ENCODE results near the gene COA7.
A peak's percentile ranks its signal among the peaks of the same experiment; 100 is the strongest.
"Not testable (repeated sequence)": the region's sequence is repeated elsewhere in the genome, so short reads cannot be mapped to it uniquely, and the experiment has no call there.

COA7 gene

DNA sequence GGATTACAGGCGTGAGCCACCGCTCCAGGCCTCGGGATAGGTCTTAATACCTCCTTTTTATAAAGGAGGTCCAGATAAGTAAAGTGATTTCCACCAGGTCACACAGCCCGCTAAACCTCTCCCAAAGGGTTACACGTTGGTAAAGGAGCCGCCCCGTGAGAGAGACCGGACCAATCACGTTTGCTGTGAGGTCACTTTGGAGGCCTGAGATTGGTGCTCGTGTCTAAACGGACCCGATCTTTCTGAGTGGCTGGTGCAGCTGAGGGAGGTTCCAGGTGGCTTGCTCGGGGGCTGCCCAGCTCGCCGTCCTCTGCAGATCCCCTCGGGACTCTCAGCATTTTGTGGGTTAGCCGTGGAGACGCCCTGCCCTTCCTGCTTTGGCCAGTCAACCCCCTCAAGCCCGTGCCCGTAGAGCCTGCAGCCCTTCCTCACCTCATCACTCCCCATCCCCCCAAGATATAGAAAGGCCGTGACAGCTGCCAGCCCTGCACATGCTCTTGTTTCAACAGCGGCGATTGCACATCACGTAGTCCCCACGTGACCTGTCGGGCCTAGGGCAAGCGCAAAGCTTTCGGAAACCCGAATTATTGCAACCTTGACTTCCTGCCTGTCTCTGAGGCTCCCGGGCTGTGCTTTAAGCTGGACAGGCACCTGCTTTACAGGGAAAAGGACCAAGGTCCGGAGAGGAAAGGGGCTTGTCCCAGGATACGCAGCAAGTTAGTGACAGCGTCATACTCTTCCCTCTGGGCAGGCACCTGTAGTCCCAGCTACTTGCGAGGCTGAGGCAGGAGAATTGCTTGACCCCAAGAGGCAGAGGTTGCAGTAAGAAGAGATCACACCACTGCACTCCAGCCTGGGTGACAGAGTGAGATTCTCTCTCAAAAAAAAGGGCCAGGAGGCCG, 5.0 kb upstream of the COA7 start:
- DNase-seq = peak; percentile 93

DNA sequence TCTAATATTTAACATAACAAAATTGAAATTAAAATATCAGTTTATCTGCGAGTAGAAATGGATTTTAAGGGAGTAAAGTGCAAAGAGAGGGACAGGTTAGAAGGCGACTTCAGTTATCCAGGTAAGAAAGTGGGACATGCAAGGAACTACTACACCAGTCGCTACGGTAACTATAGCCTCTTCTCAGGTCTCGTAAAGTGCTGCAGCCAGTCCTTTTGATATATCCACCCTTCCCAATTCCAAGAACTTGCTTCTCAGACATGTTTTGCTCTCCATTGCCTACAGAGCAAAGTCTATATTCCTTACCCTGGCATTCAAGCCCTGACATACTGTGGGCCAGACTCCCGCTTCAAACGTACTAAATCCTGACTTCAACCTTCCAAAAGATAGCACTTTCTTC, 2.5 kb downstream of the COA7 start:
- no peak for DNase-seq

DNA sequence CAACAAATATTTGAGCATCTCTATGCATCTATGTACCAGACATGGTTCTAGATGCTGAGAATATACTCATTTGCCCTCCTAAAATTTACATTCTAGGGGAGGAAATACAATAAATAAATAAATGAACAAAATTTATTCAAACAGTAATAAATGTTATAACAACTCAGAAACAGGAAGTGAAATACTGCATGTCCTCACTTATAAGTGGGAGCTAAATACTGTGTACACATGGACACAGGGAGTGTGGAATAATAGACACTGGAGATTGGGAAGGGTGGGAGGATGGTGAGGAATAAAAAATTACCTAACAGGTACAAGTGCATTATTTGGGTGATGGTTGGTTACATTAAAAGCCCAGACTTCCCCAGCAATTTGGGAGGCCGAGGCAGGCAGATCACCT, 4.3 kb downstream of the COA7 start:
- DNase-seq = no peak

DNA sequence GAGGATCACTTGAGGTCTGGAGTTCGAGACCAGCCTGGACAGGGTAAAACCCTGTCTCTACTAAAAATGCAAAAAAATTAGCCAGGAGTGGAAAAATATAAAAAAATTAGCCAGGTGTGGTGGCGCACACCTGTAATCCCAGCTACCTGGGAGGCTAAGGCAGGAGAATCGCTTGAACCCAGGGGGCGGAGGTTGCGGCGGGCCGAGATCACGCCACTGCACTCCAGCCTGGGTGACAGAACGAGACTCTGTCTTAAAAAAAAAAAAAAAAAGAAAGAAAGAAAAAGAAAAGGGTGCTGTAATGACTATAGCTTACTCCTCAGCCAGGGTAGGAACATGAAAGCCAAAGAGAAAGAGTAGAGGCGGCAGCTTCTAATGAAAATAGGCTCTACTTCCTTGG, 4.8 kb downstream of the COA7 start:
- DNase-seq = not testable (repeated sequence)

DNA sequence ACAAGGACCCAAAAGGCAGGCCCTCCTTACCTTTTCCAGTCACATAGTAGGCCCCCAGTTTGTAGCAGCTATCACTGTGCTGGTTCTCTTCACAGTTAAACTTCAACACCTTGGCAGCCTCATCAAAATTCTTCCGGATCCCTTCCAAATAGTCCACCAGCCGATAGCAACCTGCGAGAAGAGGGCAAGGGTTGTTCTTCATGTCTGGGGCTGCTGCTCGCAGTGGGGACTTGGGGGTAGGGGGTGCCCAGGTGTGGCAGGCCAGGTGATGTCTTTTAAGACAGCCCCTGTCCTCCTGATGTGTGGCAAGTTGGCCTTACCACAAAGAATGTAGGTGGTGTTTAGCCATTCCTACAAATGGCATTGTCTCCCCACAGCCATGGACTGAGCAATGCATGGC, 5.5 kb downstream of the COA7 start:
- no peak for DNase-seq

DNA sequence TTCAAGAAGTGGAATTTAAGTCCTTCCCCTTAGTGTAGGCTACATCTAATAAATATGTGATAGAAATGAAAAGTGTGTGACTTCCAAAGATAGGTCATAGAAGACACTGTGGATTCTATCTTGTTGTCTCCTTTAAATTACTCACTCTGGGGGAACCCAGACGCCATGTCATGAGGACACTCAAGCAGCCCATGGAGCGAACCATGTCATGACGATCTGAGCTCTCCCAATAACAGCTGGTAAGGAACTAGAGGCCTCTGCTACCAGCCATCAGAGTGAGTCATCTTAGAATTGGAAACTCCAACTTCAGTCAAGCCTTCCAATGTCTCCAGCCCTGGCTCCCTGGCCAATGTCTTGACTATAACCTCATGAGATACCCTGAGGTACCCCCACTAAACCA, 6.3 kb downstream of the COA7 start:
- no peak for DNase-seq

DNA sequence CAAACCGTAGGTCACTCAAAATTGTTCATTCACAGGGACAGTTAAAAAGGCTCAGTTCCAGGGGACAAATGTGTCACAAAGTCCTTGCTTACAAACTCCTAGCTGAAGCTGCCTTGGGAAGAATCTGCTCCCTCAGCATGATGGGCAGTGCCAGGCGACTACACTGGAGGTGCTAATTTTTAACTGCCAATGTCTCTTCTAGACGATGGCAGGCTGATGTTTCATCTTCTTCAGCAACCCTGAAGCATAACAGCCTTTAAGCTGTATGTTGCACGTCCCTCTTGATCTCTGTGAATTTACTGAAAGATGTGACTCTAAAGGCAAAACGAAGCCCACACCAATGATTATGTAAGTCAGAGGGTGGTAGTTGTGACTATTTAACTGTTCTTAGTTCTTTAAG, 11.3 kb downstream of the COA7 start:
- DNase-seq = no peak

DNA sequence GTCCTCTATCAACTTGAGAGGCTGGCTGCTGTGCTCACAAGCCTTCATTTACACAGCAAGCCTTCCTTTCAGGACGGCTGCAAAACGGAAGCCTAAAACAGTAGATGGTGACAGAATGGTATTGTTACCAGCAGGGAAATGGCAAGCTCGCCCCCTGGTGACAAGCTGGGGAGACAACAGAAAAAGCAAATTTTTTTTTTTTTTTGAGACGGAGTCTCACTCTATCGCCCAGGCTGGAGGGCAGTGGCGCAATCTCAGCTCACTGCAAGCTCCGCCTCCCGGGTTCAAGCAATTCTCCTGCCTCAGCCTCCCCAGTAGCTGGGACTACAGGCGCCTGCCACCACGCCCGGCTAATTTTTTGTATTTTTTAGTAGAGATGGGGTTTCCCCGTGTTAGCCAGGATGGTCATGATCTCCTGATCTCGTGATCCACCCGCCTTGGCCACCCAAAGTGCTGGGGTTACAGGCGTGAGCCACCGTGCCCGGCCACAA, 11.8 kb downstream of the COA7 start:
- DNase-seq = peak; percentile 83

DNA sequence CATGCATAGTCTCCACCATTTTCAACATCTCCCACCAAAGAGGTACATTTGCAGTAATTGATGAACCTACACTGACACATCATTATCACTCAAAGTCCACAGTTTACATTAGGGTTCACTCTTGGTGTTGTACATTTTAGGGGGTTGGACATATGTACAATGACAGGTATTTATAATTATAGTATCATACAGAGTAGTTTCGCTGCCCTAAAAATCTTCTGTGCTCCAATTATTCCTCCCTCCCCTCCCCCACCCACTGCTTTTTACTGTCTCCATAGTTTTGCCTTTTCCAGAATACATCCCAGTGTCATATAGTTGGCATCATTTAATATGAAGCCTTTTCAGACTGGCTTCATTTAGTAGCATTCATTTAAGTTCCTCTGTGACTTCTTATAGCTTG, 13.6 kb downstream of the COA7 start:
- no peak for DNase-seq

DNA sequence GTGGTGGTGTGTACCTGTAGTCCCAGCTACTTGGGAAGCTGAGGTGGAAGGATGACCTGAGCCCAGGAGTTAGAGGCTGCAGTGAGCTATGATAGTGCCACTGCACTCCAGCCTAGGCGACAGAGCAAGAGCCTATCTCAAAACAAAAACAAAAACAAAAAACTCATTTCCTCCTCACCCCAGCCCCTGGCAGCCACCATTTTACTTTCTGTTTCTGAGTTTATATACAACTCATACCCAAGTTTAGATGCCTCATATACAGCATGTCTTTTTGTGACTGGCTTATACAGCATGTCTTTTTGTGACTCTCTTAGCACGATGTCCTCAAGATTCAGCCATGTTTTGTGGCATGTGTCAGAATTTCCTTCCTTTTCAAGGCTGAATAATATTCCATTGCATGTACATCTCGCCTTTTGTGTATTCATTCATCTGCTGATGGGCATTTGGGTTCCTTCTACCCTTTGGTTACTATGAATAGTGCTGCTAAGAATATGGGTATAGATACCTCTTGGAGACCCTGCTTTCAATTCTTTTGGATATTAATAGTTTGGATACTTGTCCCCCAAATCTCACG, 14.7 kb downstream of the COA7 start:
- peak; percentile 28 for DNase-seq

DNA sequence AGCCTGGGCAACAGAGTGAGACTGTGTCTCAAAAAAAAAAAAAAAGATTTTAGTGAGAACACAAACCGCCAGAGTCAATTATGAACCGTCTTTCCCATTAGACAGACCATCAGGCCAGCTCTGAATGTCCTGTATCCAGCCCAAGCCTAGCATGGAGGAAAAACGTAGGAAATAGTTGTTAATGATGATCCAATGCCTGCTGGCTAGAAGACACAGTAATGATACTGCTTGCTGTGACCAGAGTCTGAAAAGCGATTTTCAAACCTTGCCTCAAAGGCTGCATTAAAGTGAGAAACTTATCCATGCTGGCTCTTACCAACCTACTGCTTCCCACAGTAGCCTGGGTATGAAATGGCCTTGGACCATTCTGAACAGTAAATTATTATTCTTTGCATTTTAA, 17.0 kb downstream of the COA7 start:
- no peak for DNase-seq

DNA sequence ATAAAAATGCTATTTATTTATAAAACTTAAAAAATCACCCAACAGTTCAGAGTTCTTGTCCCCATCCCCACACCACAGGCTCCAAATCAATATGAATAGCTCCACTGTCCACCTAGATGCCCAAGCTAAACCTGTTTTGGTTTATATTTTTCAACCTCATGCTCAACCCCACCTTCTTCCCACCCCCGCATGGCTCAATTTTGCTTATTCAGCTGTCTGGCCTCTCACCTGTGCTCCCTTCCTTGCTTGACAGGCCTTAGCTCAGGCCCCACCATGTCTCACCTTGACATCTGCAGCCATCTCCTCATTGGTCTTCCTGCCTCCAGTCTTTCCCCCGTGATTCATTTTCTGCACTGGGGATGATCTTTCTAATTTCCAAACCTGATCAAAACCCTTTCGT, 17.8 kb downstream of the COA7 start:
- DNase-seq = no peak

DNA sequence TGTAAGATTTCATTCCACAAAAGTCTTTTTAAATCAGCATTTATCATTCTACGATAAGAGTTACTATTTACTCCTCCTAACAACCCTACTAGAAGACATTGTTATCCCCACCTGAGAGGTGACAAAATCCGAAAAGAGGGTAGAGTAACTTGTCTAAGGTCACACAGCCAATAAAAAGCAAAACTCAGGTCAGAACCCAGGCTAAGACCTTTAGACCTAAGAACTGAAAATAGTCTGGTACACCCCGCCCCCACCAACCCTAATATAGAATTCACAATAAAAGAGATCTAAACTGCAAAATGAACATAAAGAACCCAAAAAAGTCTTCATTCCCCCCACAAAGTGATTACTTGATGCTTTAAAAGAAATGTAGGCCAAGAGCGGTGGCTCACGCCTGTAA, 18.6 kb downstream of the COA7 start:
- no peak for DNase-seq

DNA sequence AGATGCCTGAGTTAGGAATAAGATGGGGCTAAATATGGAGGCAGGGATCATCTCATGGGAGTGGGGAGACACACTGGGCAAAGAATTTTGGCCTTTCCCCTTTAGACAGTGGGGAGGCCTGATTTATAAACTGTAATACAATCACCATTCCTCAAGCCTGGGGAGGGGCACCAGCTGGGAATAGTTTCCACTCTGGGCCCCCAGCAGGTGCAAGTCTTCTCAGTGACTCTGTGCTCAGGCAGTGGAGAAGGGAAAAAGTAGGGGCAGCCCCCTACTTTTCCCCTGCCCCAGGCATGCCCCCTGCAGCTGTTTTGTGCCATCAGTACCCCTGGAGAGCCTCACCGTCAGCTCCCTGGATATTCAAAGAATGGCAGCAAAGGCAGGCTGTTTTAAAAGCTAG, 19.1 kb downstream of the COA7 start:
- no peak for DNase-seq

DNA sequence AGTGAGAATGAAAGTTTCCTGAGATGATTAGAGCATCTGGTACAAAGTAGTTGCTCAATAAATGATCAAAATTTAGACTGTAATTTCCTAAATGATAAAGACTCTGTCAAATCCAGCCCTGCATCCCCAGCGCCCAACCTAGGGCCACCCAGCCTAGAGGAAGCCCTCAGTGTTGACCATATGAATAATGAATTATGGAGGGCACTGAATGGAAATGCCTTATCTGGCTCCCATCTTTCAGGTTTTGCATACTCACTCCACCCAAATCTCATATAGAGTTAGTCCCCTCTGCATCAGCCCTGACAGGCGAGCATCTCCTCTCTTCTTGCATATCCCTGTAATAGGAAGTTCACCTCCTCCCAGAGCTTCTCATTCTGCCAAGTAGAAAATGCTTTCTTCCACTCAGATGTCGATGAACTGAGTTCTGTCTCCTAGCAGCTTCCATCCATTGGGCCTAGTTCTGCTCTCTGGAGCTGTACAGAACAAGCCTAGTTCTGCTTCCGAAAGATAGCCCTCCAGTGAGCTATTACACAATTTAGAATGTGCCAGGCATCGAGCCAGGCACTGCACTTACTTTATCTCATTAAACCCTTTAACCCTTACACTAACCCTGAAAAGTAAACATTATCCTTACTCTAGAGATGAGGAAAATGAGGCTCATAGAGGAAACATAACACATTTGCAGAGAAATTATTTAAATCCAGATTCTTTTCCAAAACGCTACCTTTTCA, 20.9 kb downstream of the COA7 start:
- DNase-seq = no peak

DNA sequence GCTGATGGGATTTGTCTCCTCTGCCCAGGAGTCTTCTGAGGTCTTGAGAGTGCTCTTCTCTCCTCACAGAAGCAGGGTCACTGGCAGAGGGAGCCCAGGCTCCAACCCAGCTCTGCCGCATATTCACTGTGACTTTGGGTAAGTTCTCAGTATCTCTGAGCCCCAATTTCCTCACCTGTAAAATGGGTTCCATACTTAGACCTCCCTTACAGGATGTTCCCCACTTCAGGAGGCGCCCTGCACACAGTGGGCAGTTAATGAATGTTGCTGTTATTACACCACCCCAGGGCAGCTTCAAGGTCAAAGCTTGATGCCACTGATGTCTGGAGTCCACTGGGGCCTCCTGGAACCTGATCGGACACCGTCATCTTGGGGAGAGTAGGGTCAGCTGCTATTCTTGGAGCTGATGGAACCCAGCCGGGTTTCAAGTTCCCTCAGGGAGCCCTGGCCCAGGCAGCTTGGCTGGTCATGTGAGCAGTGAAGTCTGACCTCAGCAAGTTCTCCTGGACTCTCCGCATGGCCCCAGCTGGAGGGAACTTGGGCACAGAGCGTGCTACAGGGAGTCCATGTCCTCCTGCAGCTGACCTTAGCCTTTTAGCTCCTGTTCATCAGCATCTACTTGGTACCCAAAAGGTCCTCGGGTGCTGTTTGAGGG, 21.8 kb downstream of the COA7 start:
- no peak for DNase-seq

DNA sequence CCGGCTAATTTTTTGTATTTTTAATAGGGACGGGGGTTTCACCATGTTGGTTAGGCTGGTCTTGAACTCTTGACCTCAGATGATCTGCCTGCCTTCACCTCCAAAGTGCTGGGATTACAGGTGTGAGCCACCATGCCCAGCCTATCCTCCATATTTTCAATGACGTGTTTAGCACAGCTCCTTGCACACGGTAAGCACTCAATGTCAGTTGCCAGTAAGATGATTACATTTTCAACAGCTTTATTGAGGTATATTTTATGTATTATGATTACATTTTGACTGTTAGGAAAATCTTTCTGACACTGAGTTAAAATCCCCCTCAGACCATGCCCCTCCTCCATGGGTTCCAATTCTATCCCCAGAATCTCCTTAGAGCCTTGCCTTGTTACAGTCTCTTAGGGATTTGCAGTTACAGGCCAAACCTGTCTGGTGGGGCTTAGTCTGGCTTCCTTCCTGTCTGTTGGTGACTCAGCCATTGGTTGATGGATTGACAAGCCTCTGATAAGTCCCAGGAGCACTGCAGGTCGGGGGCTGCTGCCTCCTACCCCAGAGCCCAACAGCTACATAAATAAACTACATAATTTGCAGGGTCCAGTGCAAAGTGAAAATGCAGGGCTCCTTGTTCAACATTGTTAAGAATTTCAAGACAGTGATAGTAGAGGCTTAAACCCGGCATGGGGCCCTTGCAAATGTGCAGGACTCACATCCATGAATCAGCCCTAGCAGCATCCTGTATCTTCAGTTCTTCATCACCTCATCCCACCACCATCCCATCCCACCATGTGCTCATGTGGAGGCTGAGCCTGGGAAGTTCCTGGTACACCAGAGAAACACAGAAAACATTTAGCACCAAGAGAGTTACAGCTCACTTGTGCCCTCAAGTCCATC, 23.4 kb downstream of the COA7 start:
- DNase-seq = peak; percentile 26

DNA sequence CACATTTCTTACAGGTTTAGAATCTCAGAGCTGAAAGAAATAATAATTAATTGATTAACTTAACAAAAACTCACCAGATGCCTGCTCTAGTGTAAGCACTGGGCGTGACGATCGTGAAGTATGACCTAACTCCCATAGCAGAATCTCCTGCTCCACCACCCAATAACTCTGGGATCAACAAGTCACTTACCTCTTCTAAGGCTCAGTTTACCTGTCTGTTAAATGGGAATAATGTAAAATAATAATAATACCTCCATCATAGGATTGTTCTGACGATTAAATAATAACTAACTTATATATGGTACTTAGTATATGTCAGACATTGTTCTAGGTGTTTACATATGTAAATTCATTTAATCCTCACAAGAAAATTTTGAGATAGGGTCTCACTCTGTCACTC, 24.6 kb downstream of the COA7 start:
- DNase-seq = no peak

DNA sequence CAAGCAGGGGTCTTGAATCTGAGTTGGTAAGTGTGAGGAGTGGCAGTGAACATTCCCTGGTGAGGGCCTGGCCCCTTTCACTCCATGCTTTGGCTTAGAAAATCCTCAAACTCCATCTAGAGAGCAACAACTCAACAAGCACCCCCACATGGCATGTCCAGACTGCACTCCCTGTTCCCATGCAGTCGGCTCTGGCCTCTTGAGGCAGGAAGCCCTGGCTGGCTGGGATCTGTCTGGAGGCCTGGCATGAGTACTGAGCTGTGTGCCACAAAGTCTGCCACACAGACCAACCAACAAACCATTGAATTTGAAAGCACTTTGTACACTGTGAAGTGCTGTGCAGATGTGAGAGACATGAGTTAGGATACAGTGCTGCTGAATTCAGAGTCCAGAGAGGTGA, 25.2 kb downstream of the COA7 start:
- no peak for DNase-seq

DNA sequence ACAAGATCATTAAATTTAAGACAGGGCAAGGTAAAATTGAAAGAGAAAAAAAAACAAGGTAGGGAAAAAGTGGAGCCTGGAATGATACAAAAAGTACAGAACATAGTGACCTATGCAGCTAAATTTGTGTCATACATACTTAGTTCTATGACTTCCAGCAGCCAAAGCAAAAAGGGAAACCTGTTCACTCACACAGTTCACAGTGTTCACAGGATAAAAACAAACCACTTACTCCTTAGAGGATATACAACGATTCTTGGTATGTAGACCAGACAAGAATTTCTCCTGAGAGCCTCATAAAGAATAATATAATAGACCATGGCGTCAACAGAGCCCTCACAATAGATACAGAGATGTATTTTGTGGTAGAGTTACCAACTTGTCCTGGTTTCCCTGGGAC, 27.5 kb downstream of the COA7 start:
- no peak for DNase-seq

DNA sequence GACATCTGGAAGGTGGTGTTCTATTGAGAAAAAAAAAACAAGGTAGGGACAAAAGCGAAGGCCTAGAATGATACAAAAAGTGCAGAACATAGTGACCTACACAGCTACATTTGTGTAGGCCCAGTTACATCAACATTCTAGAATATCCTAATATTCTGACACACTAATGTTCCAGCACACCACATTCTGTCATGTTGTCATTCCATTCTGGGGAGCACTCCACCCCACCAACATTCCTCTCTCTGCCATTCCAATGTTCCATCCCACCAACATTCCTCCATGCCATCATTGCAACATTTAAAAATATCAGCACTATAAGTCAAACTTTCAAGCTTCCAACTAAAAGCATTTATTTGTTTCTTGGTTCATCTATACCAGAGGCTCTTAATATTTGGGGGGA, 28.5 kb downstream of the COA7 start:
- no peak for DNase-seq

DNA sequence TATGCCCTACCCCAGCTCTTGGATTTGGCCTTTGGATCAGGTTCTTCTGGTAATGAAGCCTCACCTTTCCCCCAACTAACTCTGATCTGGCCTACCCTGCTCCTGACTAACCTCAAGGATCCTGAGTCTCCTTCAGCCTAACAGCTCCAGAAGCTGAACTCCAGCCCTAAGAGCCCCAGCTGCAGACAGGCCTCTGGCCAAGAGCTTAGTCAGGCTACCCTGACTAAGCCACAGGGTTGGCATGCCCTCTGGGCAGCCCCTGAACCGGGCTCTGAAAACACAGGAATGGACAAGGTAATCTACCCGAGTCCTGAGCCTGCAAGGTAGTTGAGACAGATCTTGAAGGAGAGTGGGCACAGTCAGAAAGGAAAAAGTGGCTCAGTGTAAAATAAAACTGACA, 29.4 kb downstream of the COA7 start:
- DNase-seq = no peak
